Gastrocnemius medialis (tissue), 4 donors: ENCODE measurements around the gene MAD1L1. TPM values are rescaled to one million over a fixed set of nuclear protein-coding genes. Genes with fewer than 3 reads are reported as not detected.
"Not testable (repeated sequence)": the region's sequence is repeated elsewhere in the genome, so short reads cannot be mapped to it uniquely, and the experiment has no call there.

Experiments used
- ATAC-seq, 2 donors: fragments of 150-250 bp; one replicate each; pipeline ENCODE4 v1.9.1; 2016
- DNase-seq, 2 donors: peaks; one replicate each; pipeline ENCODE4 v3.0.0-alpha.2; 2019
- H3K27ac ChIP-seq, 4 donors: fragments of 200-600 bp; sonication (generic); 1 replicate in 1 of 4; 2 replicates in 3 of 4; pipeline ENCODE4 v1.5.1; 2016 to 2018; ENCODE audit warnings: mild to moderate bottlenecking in 2 of 4, moderate library complexity in 1 of 4
- H3K27me3 ChIP-seq, 3 donors: fragments of 200-600 bp; sonication (generic) in 2 of 3; 1 replicate in 1 of 3; 2 replicates in 2 of 3; pipeline versions ENCODE4 v1.5.1 to v1.6.0; 2016 to 2019; ENCODE audit warnings: mild to moderate bottlenecking in 1 of 3, moderate library complexity in 1 of 3
- H3K36me3 ChIP-seq, 2 donors: fragments of 200-600 bp; sonication (generic) in 1 of 2; one replicate each; pipeline ENCODE4 v1.5.1; 2017 to 2018
- H3K4me1 ChIP-seq, 2 donors: fragments of 200-600 bp; sonication (generic) in 1 of 2; one replicate each; pipeline ENCODE4 v1.5.1; 2016 to 2017; ENCODE audit warnings: mild to moderate bottlenecking in 2 of 2
- H3K4me3 ChIP-seq, 4 donors: fragments of 200-600 bp; sonication (generic) in 3 of 4; 1 replicate in 1 of 4; 2 replicates in 3 of 4; pipeline ENCODE4 v1.5.1; 2016 to 2019; ENCODE audit warnings: mild to moderate bottlenecking in 2 of 4
- H3K9me3 ChIP-seq, 3 donors: fragments of 200-600 bp; sonication (generic) in 2 of 3; 1 replicate in 1 of 3; 2 replicates in 2 of 3; pipeline ENCODE4 v1.5.1; 2016 to 2019
- CTCF ChIP-seq, 5 experiments: fragments of 450-650 bp in 3 of 5; fragments of 200-600 bp in 2 of 5; sonication (generic) in 2 of 5; IDR thresholded peaks in 4 of 5; conservative IDR thresholded peaks in 1 of 5; 1 replicate in 4 of 5; 2 replicates in 1 of 5; pipeline ENCODE4 v1.5.1; 2016 to 2019; ENCODE audit warnings: antibody characterized with exemption in 5 of 5, mild to moderate bottlenecking in 3 of 5, moderate library complexity in 3 of 5
- POLR2A ChIP-seq, 2 donors: fragments of 450-650 bp; IDR thresholded peaks; one replicate each; pipeline ENCODE4 v1.6.1; 2017; ENCODE audit warnings: antibody characterized with exemption in 2 of 2, mild to moderate bottlenecking in 2 of 2, moderate library complexity in 2 of 2
- in situ Hi-C, 4 donors: fragments of 200-750 bp; cut with MboI; loops; one replicate each; pipeline versions ENCODE4 v1.15.0 to v1.8.0; 2017; ENCODE audit warnings: low sequenced_read_pairs in 4 of 4
- intact Hi-C: fragments of 100-400 bp; cut with DNase I; formaldehyde crosslinking; loops from one replicate; pipeline ENCODE4 v1.15.1; 2023; ENCODE audit warnings: low total_unique reads
- total RNA-seq, 4 donors: library from RNA; depleted of rRNA; stranded (reverse); fragments of >200 nt; gene quantifications; one replicate each; pipeline versions ENCODE4 v1.1.0 to v1.2.3, GENCODE V29; 2016

MAD1L1 gene
- total RNA-seq, 4 donors from 2014 or later = 19.7 to 32.4 (median 22.7) TPM

- DNase-seq (no peak), ATAC-seq (no peak)
- Histone ChIP-seq H3K27ac (no peak overlapping the region), H3K4me1 (no peaks in the 10 kb centered on the region), H3K4me3 (no peak overlapping the region), H3K36me3 (no peaks in the 10 kb centered on the region), H3K9me3 (no peaks in the 10 kb centered on the region), H3K27me3 (no peaks in the 10 kb centered on the region)
- in situ Hi-C loops = no loop called here
- TF ChIP-seq CTCF (IDR thresholded peaks at IDR 0.05 in 4 of 5, conservative IDR thresholded peaks at IDR 0.05 in 1 of 5) = no peak
- TF ChIP-seq POLR2A (IDR thresholded peaks at IDR 0.05) = no peak
- intact Hi-C loops = no loop called here
Observed at GRCh38 chr7:1933066-1933750, 299.5 kb downstream of the MAD1L1 start.

GRCh38 chr7:1931951-1932270 is 300.8 kb downstream of the MAD1L1 start:
- no peak overlapping the region for H3K4me3 ChIP-seq
- no peaks in the 10 kb centered on the region for H3K27me3 ChIP-seq
- H3K36me3 ChIP-seq = no peaks in the 10 kb centered on the region
- no peak for TF ChIP-seq POLR2A (IDR thresholded peaks at IDR 0.05)
- no peak for TF ChIP-seq CTCF (IDR thresholded peaks at IDR 0.05 in 4 of 5, conservative IDR thresholded peaks at IDR 0.05 in 1 of 5)
- H3K9me3 ChIP-seq = no peaks in the 10 kb centered on the region
- intact Hi-C loops = no loop called here
- in situ Hi-C loops = no loop called here
- H3K27ac ChIP-seq = no peak overlapping the region
- DNase-seq (no peak), ATAC-seq (no peak)
- no peaks in the 10 kb centered on the region for H3K4me1 ChIP-seq

GRCh38 chr7:1931256-1931950 is 301.3 kb downstream of the MAD1L1 start:
- ATAC-seq (no peak), DNase-seq (no peak)
- TF ChIP-seq POLR2A (IDR thresholded peaks at IDR 0.05) = no peak
- TF ChIP-seq CTCF (IDR thresholded peaks at IDR 0.05 in 4 of 5, conservative IDR thresholded peaks at IDR 0.05 in 1 of 5) = no peak
- Histone ChIP-seq H3K4me3 (no peak overlapping the region), H3K9me3 (no peaks in the 10 kb centered on the region), H3K27ac (no peak overlapping the region), H3K36me3 (no peaks in the 10 kb centered on the region), H3K27me3 (no peaks in the 10 kb centered on the region), H3K4me1 (no peaks in the 10 kb centered on the region)
- in situ Hi-C loops = no loop called here
- intact Hi-C loops = no loop called here

- DNase-seq = no peak
- TF ChIP-seq POLR2A (IDR thresholded peaks at IDR 0.05) = no peak
- no peak for TF ChIP-seq CTCF (IDR thresholded peaks at IDR 0.05 in 4 of 5, conservative IDR thresholded peaks at IDR 0.05 in 1 of 5)
- in situ Hi-C loops = no loop called here
- no peaks in the 10 kb centered on the region for H3K4me1 ChIP-seq
- no peaks in the 10 kb centered on the region for H3K36me3 ChIP-seq
- intact Hi-C loops = no loop called here
- no peaks in the 10 kb centered on the region for H3K27me3 ChIP-seq
- ATAC-seq = no peak
- no peak overlapping the region for H3K4me3 ChIP-seq
- H3K9me3 ChIP-seq = no peaks in the 10 kb centered on the region
- no peak overlapping the region for H3K27ac ChIP-seq
Observed at GRCh38 chr7:1930381-1931065, 302.2 kb downstream of the MAD1L1 start.

- H3K9me3 ChIP-seq, DNase-seq, H3K4me1 ChIP-seq, in situ Hi-C loops, ATAC-seq, H3K27ac ChIP-seq, H3K36me3 ChIP-seq, H3K27me3 ChIP-seq, H3K4me3 ChIP-seq, intact Hi-C loops: not testable (repeated sequence)
Observed at GRCh38 chr7:1929349-1929925, 303.3 kb downstream of the MAD1L1 start.
